T-helper 2 cell treated with Interferon-gamma antibody and Interleukin-4, amounts not matched to agents 5 μg/mL and 100 μg/mL, for 36 hours (primary cell): ENCODE results near the gene MOXD1.

ENCODE experiments used
- DNase-seq: peaks from one replicate; pipeline ENCODE4 v3.0.0; 2021; ENCODE audit warnings: low spot score
- H3K27ac Mint-ChIP-seq: one replicate; pipeline ENCODE4 v1.8.0; 2021; ENCODE audit warnings: mild to moderate bottlenecking, mixed read lengths
- H3K27me3 Mint-ChIP-seq: one replicate; pipeline ENCODE4 v1.8.0; 2021; ENCODE audit warnings: low read depth, mixed read lengths
- H3K36me3 Mint-ChIP-seq: one replicate; pipeline ENCODE4 v1.8.0; 2021; ENCODE audit warnings: low read depth, mixed read lengths
- H3K4me1 Mint-ChIP-seq: one replicate; pipeline ENCODE4 v1.8.0; 2021; ENCODE audit warnings: low read depth, mixed read lengths
- H3K4me3 Mint-ChIP-seq: one replicate; pipeline ENCODE4 v1.8.0; 2022; ENCODE audit warnings: mild to moderate bottlenecking, moderate library complexity, mixed read lengths
- H3K9me3 Mint-ChIP-seq: one replicate; pipeline ENCODE4 v1.8.0; 2021; ENCODE audit warnings: mixed read lengths

Gene MOXD1

DNA sequence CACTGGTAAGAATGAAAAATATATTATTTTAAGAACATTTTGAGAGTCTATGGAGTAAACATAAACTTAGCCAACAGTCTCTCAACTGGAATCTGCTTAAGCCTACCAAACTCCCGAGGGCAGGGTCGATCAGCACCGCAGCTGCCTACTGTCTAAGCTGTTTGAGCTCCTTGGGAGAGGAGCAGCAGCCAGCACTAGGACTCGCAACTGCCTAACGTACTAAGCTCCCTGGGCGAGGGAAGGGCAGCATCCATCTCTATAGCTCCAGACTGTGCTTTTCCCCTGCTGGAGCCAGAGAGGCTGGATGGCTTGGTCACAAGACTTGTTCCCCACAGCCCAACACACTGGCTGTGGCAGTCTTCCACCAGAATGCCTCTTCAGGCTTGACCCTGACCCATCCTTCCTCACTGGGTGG lies 96.4 kb downstream of the MOXD1 start:
- Mint-ChIP-seq H3K4me1 (no peaks in the 10 kb centered on the region), H3K36me3 (no peaks in the 10 kb centered on the region)

DNA sequence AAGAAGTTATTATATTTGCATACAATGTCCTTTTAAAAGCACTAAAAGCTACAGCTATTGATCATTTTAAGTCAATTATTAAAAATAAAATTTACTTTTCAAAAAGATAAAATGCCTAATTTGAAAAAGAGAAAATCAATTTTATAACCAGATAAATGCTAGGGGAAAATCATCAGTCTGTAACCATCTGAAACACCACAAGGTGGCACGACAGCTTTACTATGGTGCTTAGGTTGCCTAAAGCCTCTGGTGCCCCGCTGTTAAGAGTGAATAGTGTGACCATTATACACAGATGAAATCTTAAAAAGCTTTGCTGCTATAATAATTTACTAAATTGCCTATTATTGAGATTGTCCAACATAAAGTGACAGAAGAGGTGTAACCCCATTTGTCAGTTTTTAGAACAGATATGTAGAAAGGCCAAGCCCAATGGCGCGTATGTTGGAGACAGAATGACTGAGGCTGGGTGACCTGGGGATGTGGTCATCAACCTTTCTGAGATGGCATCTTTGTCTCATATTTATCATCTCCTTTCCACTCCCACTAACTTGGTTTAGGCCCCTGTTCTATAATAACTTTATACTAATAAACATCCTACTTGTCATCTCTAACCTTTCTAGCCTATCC lies 100.8 kb downstream of the MOXD1 start:
- no peak for DNase-seq
- no peak overlapping the region for H3K27ac Mint-ChIP-seq
- H3K36me3 Mint-ChIP-seq = no peaks in the 10 kb centered on the region
- no peaks in the 10 kb centered on the region for H3K9me3 Mint-ChIP-seq
- H3K4me1 Mint-ChIP-seq = no peaks in the 10 kb centered on the region
- no peak overlapping the region for H3K4me3 Mint-ChIP-seq
- H3K27me3 Mint-ChIP-seq = peaks cover 24% of the 10 kb centered on the region

More for the DNA sequence above, 96.4 kb downstream of the MOXD1 start:
- no peak for DNase-seq
- H3K4me3 Mint-ChIP-seq = no peak overlapping the region
- H3K27me3 Mint-ChIP-seq = peaks cover 13% of the 10 kb centered on the region
- H3K9me3 Mint-ChIP-seq = no peaks in the 10 kb centered on the region
- no peak overlapping the region for H3K27ac Mint-ChIP-seq

DNA sequence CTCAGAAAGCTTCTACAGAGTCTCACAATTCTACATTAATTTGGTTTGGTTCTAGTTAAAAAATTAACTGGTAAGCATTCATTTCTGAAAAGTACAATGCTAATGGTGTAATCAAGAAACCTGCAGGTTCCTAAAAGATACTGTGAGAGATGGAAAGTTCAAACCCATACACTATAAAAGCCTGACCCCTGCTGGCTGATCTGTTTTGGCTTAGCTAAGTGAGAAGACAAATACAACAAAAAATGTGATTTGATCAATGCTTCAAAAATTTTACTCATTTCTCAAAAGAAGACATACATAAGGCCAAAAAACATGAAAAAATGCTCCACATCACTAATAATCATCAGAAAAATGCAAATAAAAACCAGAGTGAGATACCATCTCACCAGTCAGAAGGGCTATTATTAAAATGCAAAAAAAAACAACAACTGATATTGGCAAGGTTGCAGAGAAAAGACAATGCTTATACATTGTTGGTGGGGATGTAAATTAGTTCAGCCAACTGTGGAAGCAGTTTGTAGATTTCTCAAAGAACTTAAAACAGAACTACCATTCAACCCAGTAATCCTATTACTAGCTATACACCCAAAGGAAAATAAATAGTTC lies 102.8 kb downstream of the MOXD1 start:
- Mint-ChIP-seq H3K27me3 (peaks cover 29% of the 10 kb centered on the region), H3K36me3 (no peaks in the 10 kb centered on the region), H3K27ac (no peak overlapping the region), H3K9me3 (no peaks in the 10 kb centered on the region), H3K4me1 (no peaks in the 10 kb centered on the region), H3K4me3 (no peak overlapping the region)
- DNase-seq = no peak

DNA sequence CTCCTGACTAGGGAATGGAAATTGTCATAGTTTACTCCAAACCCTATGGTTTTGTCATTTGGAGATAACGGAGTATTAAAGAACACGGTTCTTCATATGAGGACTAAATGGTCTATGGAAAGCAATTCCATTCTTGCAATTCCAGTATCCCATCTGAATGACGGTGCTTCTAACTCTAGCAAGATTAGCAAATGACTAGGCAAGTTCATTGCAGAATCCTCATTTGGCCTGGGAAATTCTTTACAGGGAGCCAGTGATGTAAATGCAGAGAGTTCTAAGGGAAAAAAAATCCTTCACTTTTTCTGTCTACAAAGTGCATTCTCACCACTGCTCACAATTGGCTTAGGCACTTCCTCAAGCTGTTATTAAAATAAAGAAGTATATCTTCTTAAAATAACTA lies 111.5 kb downstream of the MOXD1 start:
- Mint-ChIP-seq H3K36me3 (no peaks in the 10 kb centered on the region), H3K9me3 (no peaks in the 10 kb centered on the region), H3K27me3 (peaks cover 15% of the 10 kb centered on the region), H3K27ac (no peak overlapping the region), H3K4me3 (no peak overlapping the region), H3K4me1 (no peaks in the 10 kb centered on the region)
- no peak for DNase-seq

DNA sequence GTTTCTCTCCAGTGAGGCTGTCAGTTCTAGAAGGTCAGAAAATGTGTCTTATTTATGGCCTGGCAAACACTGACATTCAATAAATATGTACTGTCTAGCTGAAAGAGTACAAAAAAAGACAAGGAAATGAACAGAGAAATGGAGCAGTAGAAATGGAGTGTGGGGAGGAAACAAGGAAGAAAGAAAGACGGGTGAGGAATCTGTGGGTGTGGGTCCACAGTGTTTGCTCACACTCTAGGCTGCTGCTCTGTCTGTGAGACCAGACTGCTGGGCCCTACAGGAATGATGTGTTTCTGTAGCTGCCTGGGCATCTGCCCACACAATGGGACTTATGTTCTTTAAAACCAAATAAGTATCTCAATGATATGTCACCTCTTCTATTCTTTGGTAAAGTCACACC lies 114.2 kb downstream of the MOXD1 start:
- Mint-ChIP-seq H3K27ac (no peak overlapping the region), H3K9me3 (no peaks in the 10 kb centered on the region), H3K27me3 (peaks cover 22% of the 10 kb centered on the region), H3K4me3 (no peak overlapping the region), H3K36me3 (no peaks in the 10 kb centered on the region), H3K4me1 (no peaks in the 10 kb centered on the region)
- DNase-seq = no peak

DNA sequence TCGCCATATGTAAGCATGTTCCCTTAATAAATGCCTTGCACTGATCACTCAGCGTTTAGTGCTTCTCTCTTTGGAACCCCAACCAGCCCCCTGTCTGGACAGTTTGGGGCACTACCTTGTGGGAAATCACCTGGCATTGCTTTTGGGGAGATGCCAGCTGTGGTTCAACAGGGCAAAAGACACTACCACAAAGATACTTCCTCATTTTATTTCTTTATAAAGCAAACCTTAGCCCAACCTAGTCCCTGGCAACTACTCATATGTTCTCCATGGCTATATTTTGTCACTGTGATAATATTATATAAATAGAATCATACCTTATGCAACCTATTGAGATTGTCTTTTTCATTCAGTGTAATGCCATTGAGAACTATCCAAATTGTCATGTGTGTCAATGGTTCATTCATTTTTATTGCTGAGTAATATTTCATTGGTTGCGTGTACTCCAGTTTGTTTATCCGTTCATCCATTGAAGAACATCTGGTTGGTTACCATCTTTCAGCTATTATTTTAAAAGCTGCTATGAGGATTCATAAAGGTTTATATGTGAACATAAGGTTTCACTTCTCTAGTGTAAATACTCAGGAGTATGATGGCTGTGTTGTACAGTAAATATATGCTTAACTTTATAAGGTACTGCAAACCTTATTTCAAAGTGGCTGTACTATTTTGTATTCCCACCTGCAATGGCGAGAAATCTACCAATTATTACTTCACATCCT lies 114.8 kb downstream of the MOXD1 start:
- no peak for DNase-seq
- Mint-ChIP-seq H3K27me3 (peaks cover 22% of the 10 kb centered on the region), H3K36me3 (no peaks in the 10 kb centered on the region), H3K9me3 (no peaks in the 10 kb centered on the region), H3K4me3 (no peak overlapping the region), H3K27ac (no peak overlapping the region), H3K4me1 (no peaks in the 10 kb centered on the region)

DNA sequence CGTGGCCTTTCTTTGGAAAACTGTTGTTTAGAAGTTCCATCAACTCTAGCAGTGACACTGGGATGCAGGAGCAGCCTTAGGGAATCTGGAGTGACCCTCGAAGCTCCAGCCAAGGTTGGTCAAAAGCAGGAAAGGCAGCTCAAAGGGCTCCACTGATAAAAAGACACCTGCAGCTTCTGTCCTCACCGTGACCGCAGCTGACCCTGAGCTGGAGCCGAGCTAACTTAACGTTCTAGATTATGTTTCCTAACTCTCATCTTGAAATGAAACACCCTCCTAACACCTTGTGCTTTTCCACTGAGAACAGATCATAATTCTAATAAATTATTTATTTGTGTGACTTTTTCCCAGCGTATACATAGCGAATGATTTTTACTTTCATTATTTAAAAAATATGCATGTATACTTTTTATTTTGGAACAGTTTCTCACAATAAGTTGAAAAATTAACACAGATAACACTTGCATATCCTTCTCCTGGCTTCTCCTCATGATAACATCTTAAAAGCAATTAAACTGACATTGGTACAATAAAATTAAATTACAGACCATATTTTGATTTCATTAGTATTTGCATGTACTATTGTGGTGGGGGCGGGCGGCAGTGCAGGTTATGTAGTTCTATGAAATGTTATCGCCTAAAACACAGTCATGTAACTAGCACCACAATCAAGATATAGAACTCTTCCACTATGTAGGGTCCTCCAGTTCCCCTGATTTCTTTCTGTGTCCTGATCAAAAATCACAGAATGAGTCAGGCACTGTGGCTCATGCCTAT lies 116.1 kb downstream of the MOXD1 start:
- Mint-ChIP-seq H3K27ac (no peak overlapping the region), H3K4me3 (no peak overlapping the region), H3K27me3 (peaks cover 28% of the 10 kb centered on the region), H3K36me3 (no peaks in the 10 kb centered on the region), H3K4me1 (no peaks in the 10 kb centered on the region), H3K9me3 (no peaks in the 10 kb centered on the region)
- DNase-seq = no peak

DNA sequence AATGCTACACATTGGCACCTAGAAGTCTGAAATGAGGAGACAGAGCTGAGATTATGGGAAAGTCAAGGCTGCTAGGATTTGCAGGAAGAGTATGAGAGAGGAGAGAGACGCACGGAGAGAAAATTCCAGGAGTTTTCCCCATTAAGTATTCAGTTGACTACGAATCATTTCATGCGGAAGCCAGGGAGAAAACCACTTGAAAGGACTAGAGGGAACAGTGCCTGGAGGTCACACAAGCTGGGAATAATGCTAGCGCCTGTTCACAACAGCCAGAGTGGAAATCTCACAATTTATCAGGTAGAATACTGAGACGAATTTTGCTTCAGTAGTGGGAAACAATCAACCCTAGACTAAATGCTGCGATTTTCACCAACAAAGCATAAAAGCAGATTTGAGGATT lies 118.6 kb downstream of the MOXD1 start:
- H3K27ac Mint-ChIP-seq = no peak overlapping the region
- no peaks in the 10 kb centered on the region for H3K36me3 Mint-ChIP-seq
- DNase-seq = no peak

DNA sequence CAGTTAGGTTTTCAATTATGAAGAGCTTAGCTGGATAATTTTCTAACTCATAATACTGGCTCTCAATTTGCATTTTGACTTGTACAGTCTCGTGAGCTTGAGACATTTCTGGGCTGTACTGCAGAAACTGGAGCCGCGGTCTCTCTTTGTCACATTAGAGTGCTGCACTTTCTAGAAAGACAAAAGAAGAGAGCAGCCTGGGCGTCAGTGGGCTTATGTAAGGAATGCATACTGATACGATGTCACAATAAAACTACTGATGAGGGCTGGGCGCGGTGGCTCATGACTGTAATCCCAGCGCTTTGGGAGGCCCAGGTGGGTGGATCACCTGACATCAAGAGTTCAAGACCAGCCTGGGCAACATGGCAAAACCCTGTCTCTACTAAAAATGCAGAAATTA lies 120.8 kb downstream of the MOXD1 start:
- Mint-ChIP-seq H3K4me1 (peaks cover 2% of the 10 kb centered on the region), H3K36me3 (no peaks in the 10 kb centered on the region), H3K27me3 (peaks cover 23% of the 10 kb centered on the region)

More for the DNA sequence above, 118.6 kb downstream of the MOXD1 start:
- Mint-ChIP-seq H3K4me1 (peaks cover 2% of the 10 kb centered on the region), H3K9me3 (no peaks in the 10 kb centered on the region), H3K4me3 (no peak overlapping the region), H3K27me3 (peaks cover 22% of the 10 kb centered on the region)

DNA sequence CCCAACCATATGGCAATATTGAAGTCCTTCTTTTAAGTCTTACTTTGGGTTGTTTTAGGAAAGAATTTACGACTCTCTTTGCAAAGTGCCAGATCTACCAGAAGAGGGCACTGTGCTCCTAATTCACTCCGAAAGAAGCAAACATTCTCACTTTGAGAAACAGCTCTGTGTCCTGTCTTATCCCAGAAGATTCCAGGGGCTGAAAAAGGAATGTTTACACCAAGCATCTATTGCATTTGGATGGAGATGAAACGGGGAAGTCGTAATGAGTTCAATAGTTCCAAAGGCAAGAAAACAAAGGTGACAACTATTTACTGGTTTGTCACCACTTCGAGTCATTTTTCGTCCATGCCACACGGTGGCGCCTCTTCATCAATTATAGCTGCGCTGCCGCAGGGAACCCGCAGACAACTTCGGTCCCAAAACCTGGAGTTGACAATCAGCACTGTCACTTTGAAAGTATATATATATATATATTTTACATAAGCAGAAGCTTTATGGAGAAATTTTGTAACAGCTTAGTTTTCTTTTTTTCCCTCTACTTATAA lies 121.6 kb downstream of the MOXD1 start:
- peaks cover 20% of the 10 kb centered on the region for H3K27me3 Mint-ChIP-seq
- H3K9me3 Mint-ChIP-seq = no peaks in the 10 kb centered on the region
- peak; percentile 55 for DNase-seq
- H3K27ac Mint-ChIP-seq = no peak overlapping the region
- H3K36me3 Mint-ChIP-seq = no peaks in the 10 kb centered on the region
- H3K4me3 Mint-ChIP-seq = peak overlapping the region; percentile 84
- peaks cover 2% of the 10 kb centered on the region for H3K4me1 Mint-ChIP-seq

More for the DNA sequence above, 120.8 kb downstream of the MOXD1 start:
- Mint-ChIP-seq H3K4me3 (no peak overlapping the region), H3K9me3 (no peaks in the 10 kb centered on the region), H3K27ac (no peak overlapping the region)
- no peak for DNase-seq

DNA sequence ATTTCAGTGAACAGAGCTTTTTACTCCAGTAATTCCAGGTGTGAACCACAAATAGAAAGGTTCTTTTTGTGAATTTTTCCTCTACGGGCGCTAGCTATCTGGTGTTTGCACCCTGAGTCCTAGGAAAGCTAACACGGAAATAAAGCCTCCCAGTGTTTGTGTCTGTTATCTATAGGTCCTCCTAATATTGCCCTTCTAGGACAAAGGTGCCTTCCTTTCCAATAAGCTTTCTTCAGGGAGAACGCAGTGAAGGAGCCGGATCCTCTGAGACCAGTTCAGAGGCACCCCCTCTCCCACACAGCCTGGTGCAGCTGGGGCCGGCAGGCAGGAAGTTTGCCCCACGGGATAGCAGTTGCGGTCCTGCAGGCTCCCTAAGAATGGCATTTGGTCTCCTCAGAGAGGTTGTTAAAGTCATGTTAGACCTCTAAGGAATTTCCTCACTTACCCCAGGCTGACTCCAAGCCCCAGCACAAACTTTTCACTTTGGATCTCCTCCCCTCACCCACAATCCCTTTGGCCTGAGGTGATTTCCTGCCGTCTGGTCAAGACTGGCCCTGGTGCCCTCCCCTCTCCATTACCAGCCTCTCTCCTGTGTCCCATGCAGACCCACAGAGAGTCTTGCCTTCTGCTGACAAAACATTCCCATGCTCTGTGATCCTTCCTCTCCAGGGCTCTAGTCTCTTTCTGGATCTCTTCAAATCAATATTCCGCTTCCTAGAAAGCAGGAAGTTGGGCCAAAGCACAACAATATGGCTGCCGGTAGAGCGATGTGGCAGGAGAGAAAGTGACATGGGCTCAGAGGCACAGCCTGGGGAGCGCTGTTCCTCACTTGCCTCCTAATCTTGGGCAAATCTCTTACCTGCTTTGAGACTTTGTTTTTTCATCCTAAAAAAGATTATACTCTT lies 126.0 kb downstream of the MOXD1 start:
- Mint-ChIP-seq H3K4me1 (peaks cover 2% of the 10 kb centered on the region), H3K36me3 (no peaks in the 10 kb centered on the region), H3K4me3 (no peak overlapping the region), H3K9me3 (no peaks in the 10 kb centered on the region), H3K27ac (no peak overlapping the region), H3K27me3 (peaks cover 9% of the 10 kb centered on the region)
- DNase-seq = no peak

DNA sequence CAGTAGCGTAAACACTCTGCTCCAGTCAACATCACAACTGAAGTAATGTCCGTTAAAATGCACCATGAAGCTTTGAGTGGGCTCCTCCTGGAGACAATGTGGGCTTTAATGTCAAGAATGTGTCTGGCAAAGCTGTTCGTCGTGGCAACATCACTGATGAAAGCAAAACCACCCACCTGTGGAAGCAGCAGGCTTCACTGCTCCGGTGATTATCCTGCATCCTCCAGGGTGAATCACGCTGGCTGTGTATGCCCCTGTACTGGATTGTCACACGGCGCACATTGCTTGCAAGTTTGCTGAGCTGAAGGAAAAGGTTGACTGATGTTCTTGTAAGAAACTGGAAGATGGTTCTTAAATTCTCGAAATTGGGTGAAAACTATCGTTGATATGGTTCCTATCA lies 128.5 kb downstream of the MOXD1 start:
- H3K9me3 Mint-ChIP-seq = no peaks in the 10 kb centered on the region
- no peak overlapping the region for H3K4me3 Mint-ChIP-seq
- H3K27ac Mint-ChIP-seq = no peak overlapping the region
- no peaks in the 10 kb centered on the region for H3K4me1 Mint-ChIP-seq
- no peaks in the 10 kb centered on the region for H3K36me3 Mint-ChIP-seq
- DNase-seq = no peak
- peaks cover 9% of the 10 kb centered on the region for H3K27me3 Mint-ChIP-seq
